Keratinocyte (primary cell): ENCODE data around the gene AIG1. TPM values are rescaled to one million over a fixed set of nuclear protein-coding genes. Genes with fewer than 3 reads are reported as not detected.

ENCODE experiments used
- DNase-seq: peaks from one replicate; pipeline ENCODE4 v3.0.0-alpha.2; 2011; ENCODE audit warnings: low read depth, missing footprints, low spot score
- FAIRE-seq: peaks from 2 replicates; lab custom pipeline; 2011; peaks lifted over from hg19 to GRCh38; lab: Jason Lieb, UNC
- H2AFZ ChIP-seq: 2 replicates; pipeline ENCODE4 v1.6.0; 2012; ENCODE audit warnings: low read length, control low read depth, inconsistent platforms; ENCODE audit not compliant: control insufficient read depth
- H3K27ac ChIP-seq: 2 replicates; pipeline ENCODE4 v1.5.1; 2011; ENCODE audit warnings: low read length; ENCODE audit not compliant: control insufficient read depth, insufficient read depth
- H3K27me3 ChIP-seq: 3 replicates; pipeline ENCODE4 v1.6.0; 2011; ENCODE audit warnings: low read length; ENCODE audit not compliant: control insufficient read depth, insufficient read depth; ENCODE audit errors: extremely low read depth
- H3K36me3 ChIP-seq, 2 experiments: 2 replicates in 1 of 2; 3 replicates in 1 of 2; pipeline ENCODE4 v1.5.1; 2011; ENCODE audit warnings: low read length in 2 of 2, mild to moderate bottlenecking in 1 of 2; ENCODE audit not compliant: control insufficient read depth in 2 of 2, insufficient read depth in 2 of 2; ENCODE audit errors: extremely low read depth in 1 of 2
- H3K4me1 ChIP-seq: 3 replicates; pipeline ENCODE4 v1.5.1; 2011; ENCODE audit warnings: low read length; ENCODE audit not compliant: control insufficient read depth, insufficient read depth; ENCODE audit errors: extremely low read depth
- H3K4me2 ChIP-seq: 3 replicates; pipeline ENCODE4 v1.6.0; 2011; ENCODE audit warnings: low read depth, low read length; ENCODE audit not compliant: control insufficient read depth, insufficient read depth; ENCODE audit errors: extremely low read depth
- H3K4me3 ChIP-seq, 3 experiments: fragments of 200-600 bp in 1 of 3; sonication (generic) in 1 of 3; 2 replicates in 2 of 3; 3 replicates in 1 of 3; pipeline ENCODE4 v1.5.1; 2011 to 2016; ENCODE audit warnings: low read length in 3 of 3, mild to moderate bottlenecking in 3 of 3, control low read depth in 2 of 3, inconsistent platforms in 1 of 3, low read depth in 1 of 3, mixed read lengths in 1 of 3, mixed run types in 1 of 3, moderate library complexity in 1 of 3; ENCODE audit not compliant: control insufficient read depth in 2 of 3, insufficient read depth in 2 of 3; ENCODE audit errors: extremely low read depth in 1 of 3
- H3K79me2 ChIP-seq: 2 replicates; pipeline ENCODE4 v1.6.0; 2012; ENCODE audit warnings: low read length; ENCODE audit not compliant: control insufficient read depth, insufficient read depth
- H3K9ac ChIP-seq: 3 replicates; pipeline ENCODE4 v1.6.0; 2011; ENCODE audit warnings: low read length; ENCODE audit not compliant: control insufficient read depth, insufficient read depth; ENCODE audit errors: extremely low read depth
- H3K9me1 ChIP-seq: 3 replicates; pipeline ENCODE4 v1.6.0; 2011; ENCODE audit warnings: low read length; ENCODE audit not compliant: control insufficient read depth, insufficient read depth; ENCODE audit errors: extremely low read depth
- H3K9me3 ChIP-seq: 2 replicates; pipeline ENCODE4 v1.5.1; 2012; ENCODE audit warnings: low read depth, low read length; ENCODE audit not compliant: control insufficient read depth
- H4K20me1 ChIP-seq: 3 replicates; pipeline ENCODE4 v1.6.0; 2011; ENCODE audit warnings: low read length; ENCODE audit not compliant: control insufficient read depth, insufficient read depth; ENCODE audit errors: extremely low read depth
- CTCF ChIP-seq, 3 experiments: IDR thresholded peaks in 1 of 3; conservative IDR thresholded peaks in 1 of 3; optimal IDR thresholded peaks in 1 of 3; 2 replicates in 2 of 3; 3 replicates in 1 of 3; pipeline versions ENCODE3 to v1.5.1; 2011; ENCODE audit warnings: low read length in 3 of 3, mild to moderate bottlenecking in 3 of 3, moderate library complexity in 2 of 3, control low read depth in 1 of 3, inconsistent platforms in 1 of 3; ENCODE audit not compliant: insufficient read depth in 2 of 3; ENCODE audit errors: extremely low read depth in 1 of 3
- EZH2 ChIP-seq: IDR thresholded peaks from one replicate; pipeline ENCODE4 v1.6.1; 2012; ENCODE audit warnings: inconsistent platforms, mild to moderate bottlenecking, low read length, moderate library complexity
- dilution Hi-C: fragments of 300-500 bp; cut with MboI; formaldehyde crosslinking; loops from one replicate; pipeline ENCODE4 v1.7.0; 2020; ENCODE audit warnings: low sequenced_read_pairs; ENCODE audit not compliant: extremely low pct_ligation_motif_present
- polyA plus RNA-seq, 5 experiments: library from polyadenylated mRNA; depleted of rRNA in 3 of 5; stranded (reverse) in 3 of 5; stranded (forward) in 1 of 5; unstranded in 1 of 5; fragments of >200 nt; gene quantifications; 1 replicate in 1 of 5; 2 replicates in 3 of 5; 3 replicates in 1 of 5; pipeline versions ENCODE4 v1.2.1 to v1.2.3, GENCODE V29; 2011 to 2012; ENCODE audit warnings: missing spikeins in 2 of 5, low read depth in 1 of 5, low replicate concordance in 1 of 5

Gene AIG1
- polyA plus RNA-seq, 1 donor (not counting 4 experiments of a cell fraction or from before 2014, with no cell fraction given) = 77.1 TPM

GRCh38 chr6:143376375-143376774, 315.7 kb downstream of the AIG1 start:
- dilution Hi-C loops = no loop called here
- Histone ChIP-seq H3K27ac (no peak overlapping the region), H3K27me3 (no peaks in the 10 kb centered on the region), H2AFZ (no peak overlapping the region), H3K4me1 (no peaks in the 10 kb centered on the region), H3K9me1 (no peaks in the 10 kb centered on the region), H3K9me3 (peaks cover 2% of the 10 kb centered on the region), H4K20me1 (no peaks in the 10 kb centered on the region), H3K36me3 (no peaks in the 10 kb centered on the region), H3K9ac (no peak overlapping the region), H3K79me2 (no peaks in the 10 kb centered on the region), H3K4me2 (no peak overlapping the region), H3K4me3 (no peak overlapping the region)
- no peak for DNase-seq
- FAIRE-seq = no peak
- TF ChIP-seq CTCF (optimal IDR thresholded peaks at IDR 0.05 in 1 of 3, IDR thresholded peaks at IDR 0.05 in 1 of 3, conservative IDR thresholded peaks at IDR 0.05 in 1 of 3; ENCODE audit: extremely low read depth in 1 of 3, insufficient read depth in 2 of 3, low read length in 3 of 3) = no peak

- no peak overlapping the region for H3K4me3 ChIP-seq
- peaks cover 2% of the 10 kb centered on the region for H3K9me3 ChIP-seq
- H4K20me1 ChIP-seq = no peaks in the 10 kb centered on the region
- DNase-seq (no peak), FAIRE-seq (no peak)
- no peaks in the 10 kb centered on the region for H3K27me3 ChIP-seq
- H3K79me2 ChIP-seq = no peaks in the 10 kb centered on the region
- no peak overlapping the region for H3K9ac ChIP-seq
- no peaks in the 10 kb centered on the region for H3K4me1 ChIP-seq
- H3K4me2 ChIP-seq = no peak overlapping the region
- H2AFZ ChIP-seq = no peak overlapping the region
- dilution Hi-C loops = no loop called here
- TF ChIP-seq CTCF (optimal IDR thresholded peaks at IDR 0.05 in 1 of 3, IDR thresholded peaks at IDR 0.05 in 1 of 3, conservative IDR thresholded peaks at IDR 0.05 in 1 of 3; ENCODE audit: extremely low read depth in 1 of 3, insufficient read depth in 2 of 3, low read length in 3 of 3) (no peak), EZH2 (no peak)
- H3K9me1 ChIP-seq = no peaks in the 10 kb centered on the region
- no peak overlapping the region for H3K27ac ChIP-seq
- H3K36me3 ChIP-seq = no peaks in the 10 kb centered on the region
These were observed 316.2 kb downstream of the AIG1 start for GRCh38 chr6:143376861-143377260.
